ENCODE results near the gene NANP. TPM values are rescaled to one million over a fixed set of nuclear protein-coding genes. Genes with fewer than 3 reads are reported as not detected.
A peak's percentile ranks its signal among the peaks of the same experiment; 100 is the strongest.

Gene NANP
- total RNA-seq, 1 experiment from 2014 or later = 7.1 TPM

DNA sequence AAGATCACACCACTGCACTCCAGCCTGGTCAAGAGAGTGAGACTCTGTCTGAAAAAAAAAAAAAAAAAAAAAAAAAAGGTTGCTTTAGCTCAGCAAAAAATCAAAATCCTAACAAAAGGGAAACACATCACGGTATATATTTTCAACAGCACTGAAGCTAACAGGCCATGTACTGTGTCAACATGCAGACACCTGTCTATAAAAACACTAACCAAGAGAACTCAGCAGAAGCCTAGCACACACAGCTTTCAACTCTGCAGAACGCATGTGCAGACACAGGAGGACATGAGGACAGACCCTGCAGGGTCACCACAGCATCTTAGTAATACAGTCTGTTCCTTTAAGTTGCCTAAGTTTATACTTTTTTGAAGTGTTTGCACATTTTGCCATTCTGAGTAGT is 52.0 kb downstream of the NANP start:
- H3K9ac ChIP-seq (ENCODE audit: extremely low read depth, insufficient read length, low read length) = no peak overlapping the region
- H3K18ac ChIP-seq (ENCODE audit: insufficient read length, low read depth, low read length) = no peak overlapping the region
- peaks cover 2% of the 10 kb centered on the region for H3K23me2 ChIP-seq (ENCODE audit: insufficient read length, low read depth, low read length, poor library complexity, severe bottlenecking)
- H3K14ac ChIP-seq (ENCODE audit: insufficient read depth, low read length) = no peak overlapping the region
- no peak overlapping the region for H2BK15ac ChIP-seq (ENCODE audit: low read depth, low read length)
- peaks cover 2% of the 10 kb centered on the region for H4K20me1 ChIP-seq (ENCODE audit: control insufficient read depth, insufficient read depth, insufficient read length)
- H3K27me3 ChIP-seq (ENCODE audit: insufficient read depth, low read length) = no peaks in the 10 kb centered on the region
- no peak overlapping the region for H3K27ac ChIP-seq (ENCODE audit: insufficient read length, low read depth, low read length)
- H3K79me2 ChIP-seq (ENCODE audit: insufficient read depth, low read length) = peaks cover 20% of the 10 kb centered on the region; the same call in 1 of the 2 replicates
- H3K23ac ChIP-seq (ENCODE audit: insufficient read length, low read depth, low read length) = no peak overlapping the region
- Mint-ChIP-seq H3K4me1 (peaks cover 22 to 40% of the 10 kb centered on the region in 2 experiments), H3K9me3 (no peaks in the 10 kb centered on the region), H3K27ac (peak overlapping the region in 1 of 3 experiments; percentile 57; a peak in 1 of 7 replicates), H3K27me3 (ENCODE audit: low read depth) (no peaks in the 10 kb centered on the region), H3K36me3 (ENCODE audit: insufficient read depth in 1 of 3, low read depth in 3 of 3) (peaks cover 25 to 35% (median 30%) of the 10 kb centered on the region in 3 experiments), H3K4me3 (no peak overlapping the region)
- H2AFZ ChIP-seq (ENCODE audit: low read length) = no peak overlapping the region
- peaks cover 7% of the 10 kb centered on the region for H3K79me1 ChIP-seq (ENCODE audit: insufficient read depth, low read depth, low read length, poor library complexity, severe bottlenecking)
- no peak overlapping the region for H2BK12ac ChIP-seq (ENCODE audit: insufficient read length, low read depth, low read length)
- no peak overlapping the region for H2BK120ac ChIP-seq (ENCODE audit: low read depth, low read length, poor library complexity, severe bottlenecking)
- H2AK5ac ChIP-seq (ENCODE audit: insufficient read length, low read length) = no peak overlapping the region
- no peaks in the 10 kb centered on the region for H3K4me1 ChIP-seq (ENCODE audit: insufficient read depth, low read length)
- no peak overlapping the region for H2BK5ac ChIP-seq (ENCODE audit: insufficient read length, low read length)
- no peak overlapping the region for H3K56ac ChIP-seq (ENCODE audit: insufficient read length, low read depth, low read length)
- no peaks in the 10 kb centered on the region for H3K9me3 ChIP-seq (ENCODE audit: control insufficient read depth, low read depth, low read length)
- DNase-seq = no peak
- no CpG with 5 or more reads among the region's 2 CpGs for WGBS (ENCODE audit: extremely low coverage, insufficient read length, low lambda C conversion rate)
- no peak overlapping the region for H2BK20ac ChIP-seq (ENCODE audit: low read depth, low read length, poor library complexity, severe bottlenecking)
- H4K5ac ChIP-seq (ENCODE audit: insufficient read length, low read depth, low read length) = no peak overlapping the region
- H3T11ph ChIP-seq (ENCODE audit: low read length) = no peak overlapping the region
- no peak overlapping the region for H4K8ac ChIP-seq (replicated peaks; ENCODE audit: insufficient read length, low read depth, low read length)
- H3K4me2 ChIP-seq (ENCODE audit: insufficient read depth, insufficient read length, low read length) = no peak overlapping the region
- no peak overlapping the region for H3K4ac ChIP-seq (ENCODE audit: low read depth, low read length)
- H4K91ac ChIP-seq (ENCODE audit: insufficient read length, low read depth, low read length) = no peak overlapping the region
- TF ChIP-seq, protein P1, sequence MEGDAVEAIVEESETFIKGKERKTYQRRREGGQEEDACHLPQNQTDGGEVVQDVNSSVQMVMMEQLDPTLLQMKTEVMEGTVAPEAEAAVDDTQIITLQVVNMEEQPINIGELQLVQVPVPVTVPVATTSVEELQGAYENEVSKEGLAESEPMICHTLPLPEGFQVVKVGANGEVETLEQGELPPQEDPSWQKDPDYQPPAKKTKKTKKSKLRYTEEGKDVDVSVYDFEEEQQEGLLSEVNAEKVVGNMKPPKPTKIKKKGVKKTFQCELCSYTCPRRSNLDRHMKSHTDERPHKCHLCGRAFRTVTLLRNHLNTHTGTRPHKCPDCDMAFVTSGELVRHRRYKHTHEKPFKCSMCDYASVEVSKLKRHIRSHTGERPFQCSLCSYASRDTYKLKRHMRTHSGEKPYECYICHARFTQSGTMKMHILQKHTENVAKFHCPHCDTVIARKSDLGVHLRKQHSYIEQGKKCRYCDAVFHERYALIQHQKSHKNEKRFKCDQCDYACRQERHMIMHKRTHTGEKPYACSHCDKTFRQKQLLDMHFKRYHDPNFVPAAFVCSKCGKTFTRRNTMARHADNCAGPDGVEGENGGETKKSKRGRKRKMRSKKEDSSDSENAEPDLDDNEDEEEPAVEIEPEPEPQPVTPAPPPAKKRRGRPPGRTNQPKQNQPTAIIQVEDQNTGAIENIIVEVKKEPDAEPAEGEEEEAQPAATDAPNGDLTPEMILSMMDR (conservative IDR thresholded peaks at IDR 0.05) = no peak
